Liver (tissue), 9 donors: ENCODE results near the gene SPATS2. TPM values are rescaled to one million over a fixed set of nuclear protein-coding genes. Genes with fewer than 3 reads are reported as not detected.

ENCODE experiments used
- DNase-seq: peaks from one replicate; pipeline ENCODE4 v3.0.0-alpha.2; 2017; ENCODE audit warnings: low spot score
- H3K27ac ChIP-seq, 2 donors: one replicate each; pipeline ENCODE4 v1.7.0; 2013; ENCODE audit warnings: inconsistent platforms in 2 of 2, low read length in 2 of 2, control low read depth in 1 of 2, low read depth in 1 of 2, mild to moderate bottlenecking in 1 of 2
- H3K27me3 ChIP-seq, 4 donors: one replicate each; pipeline versions ENCODE4 v1.6.1 to v1.7.0; 2013; ENCODE audit warnings: low read length in 3 of 4, inconsistent platforms in 1 of 4, mild to moderate bottlenecking in 1 of 4, moderate library complexity in 1 of 4; ENCODE audit not compliant: control insufficient read depth in 4 of 4, insufficient read depth in 4 of 4
- H3K36me3 ChIP-seq, 4 donors: one replicate each; pipeline versions ENCODE4 v1.6.1 to v1.7.0; 2013; ENCODE audit warnings: low read length in 3 of 4, mild to moderate bottlenecking in 3 of 4, low read depth in 1 of 4, moderate library complexity in 1 of 4; ENCODE audit not compliant: control insufficient read depth in 4 of 4, insufficient read depth in 3 of 4
- H3K4me1 ChIP-seq, 4 donors: one replicate each; pipeline versions ENCODE4 v1.6.1 to v1.7.0; 2013; ENCODE audit warnings: low read length in 3 of 4, mild to moderate bottlenecking in 3 of 4, moderate library complexity in 1 of 4; ENCODE audit not compliant: control insufficient read depth in 4 of 4, insufficient read depth in 4 of 4
- H3K4me3 ChIP-seq, 3 donors: one replicate each; pipeline versions ENCODE4 v1.6.1 to v1.7.0; 2013; ENCODE audit warnings: low read length in 3 of 3, control low read depth in 1 of 3, low read depth in 1 of 3, mild to moderate bottlenecking in 1 of 3
- H3K9ac ChIP-seq, 2 donors: one replicate each; pipeline ENCODE4 v1.7.0; 2013; ENCODE audit warnings: low read length in 2 of 2, mild to moderate bottlenecking in 2 of 2, moderate library complexity in 2 of 2, control low read depth in 1 of 2, low read depth in 1 of 2
- H3K9me3 ChIP-seq, 4 donors: one replicate each; pipeline versions ENCODE4 v1.6.1 to v1.7.0; 2013; ENCODE audit warnings: low read length in 3 of 4; ENCODE audit not compliant: control insufficient read depth in 4 of 4
- EGR1 ChIP-seq, 2 donors: IDR thresholded peaks; 2 replicates each; pipeline ENCODE4 v1.6.1; 2016 to 2018; ENCODE audit warnings: antibody characterized with exemption in 2 of 2, low read depth in 2 of 2
- FOXA1 ChIP-seq: IDR thresholded peaks from 2 replicates; pipeline ENCODE4 v1.6.1; 2016; ENCODE audit warnings: antibody characterized with exemption
- FOXA2 ChIP-seq: IDR thresholded peaks from 2 replicates; pipeline ENCODE4 v1.6.1; 2016; ENCODE audit warnings: antibody characterized with exemption
- GABPA ChIP-seq, 2 donors: IDR thresholded peaks in 1 of 2; conservative IDR thresholded peaks in 1 of 2; 2 replicates each; pipeline ENCODE4 v1.6.1; 2016; ENCODE audit warnings: antibody characterized with exemption in 2 of 2, mild to moderate bottlenecking in 1 of 2, moderate library complexity in 1 of 2
- HNF4A ChIP-seq, 2 donors: conservative IDR thresholded peaks; 2 replicates each; pipeline ENCODE4 v1.6.1; 2016; ENCODE audit warnings: antibody characterized with exemption in 2 of 2, mild to moderate bottlenecking in 2 of 2
- HNF4G ChIP-seq: IDR thresholded peaks from 2 replicates; pipeline ENCODE4 v1.6.1; 2016; ENCODE audit warnings: antibody characterized with exemption
- JUND ChIP-seq, 2 donors: IDR thresholded peaks; 2 replicates each; pipeline ENCODE4 v1.6.1; 2016; ENCODE audit warnings: antibody characterized with exemption in 2 of 2
- NR2F2 ChIP-seq: IDR thresholded peaks from 2 replicates; pipeline ENCODE4 v1.6.1; 2016; ENCODE audit warnings: antibody characterized with exemption
- RAD21 ChIP-seq, 2 donors: IDR thresholded peaks; 2 replicates each; pipeline ENCODE4 v1.6.1; 2016; ENCODE audit warnings: antibody characterized with exemption in 2 of 2, mild to moderate bottlenecking in 2 of 2
- RXRA ChIP-seq, 2 donors: IDR thresholded peaks; 2 replicates each; pipeline ENCODE4 v1.6.1; 2017 to 2018; ENCODE audit warnings: antibody characterized with exemption in 2 of 2, mild to moderate bottlenecking in 1 of 2
- TAF1 ChIP-seq: conservative IDR thresholded peaks from 2 replicates; pipeline ENCODE4 v1.6.1; 2016; ENCODE audit warnings: antibody characterized with exemption, mild to moderate bottlenecking
- YY1 ChIP-seq: IDR thresholded peaks from 2 replicates; pipeline ENCODE4 v1.6.1; 2016; ENCODE audit warnings: antibody characterized with exemption, mild to moderate bottlenecking
- WGBS: extraction: QIAGEN DNeasy Blood & Tissue Kit; methylation state at CpG from one replicate; pipeline ENCODE4 v1.1.7; 2013; 5-methylcytosine and 5-hydroxymethylcytosine counted together
- polyA plus RNA-seq, 2 donors: library from polyadenylated mRNA; stranded (reverse) in 1 of 2; unstranded in 1 of 2; fragments of 200-250 nt in 1 of 2; fragments of >200 nt in 1 of 2; fragmentation: Nextera tagmentation in 1 of 2; extraction: Ambion mirVana in 1 of 2; gene quantifications; one replicate each; pipeline versions ENCODE4 v1.2.1 to v1.2.3, GENCODE V29; 2013 to 2015
- total RNA-seq, 2 donors: library from RNA; depleted of rRNA; stranded (reverse); fragments of >200 nt; gene quantifications; one replicate each; pipeline ENCODE4 v1.2.3, GENCODE V29; 2014
- TF ChIP-seq, protein P1 (sequence below): IDR thresholded peaks from 2 replicates; pipeline ENCODE4 v1.6.1; 2016; ENCODE audit warnings: antibody characterized with exemption
- TF ChIP-seq, protein P2 (sequence below): fragments of 150-350 bp; IDR thresholded peaks from 2 replicates; pipeline ENCODE4 v1.5.1; 2017; ENCODE audit warnings: improper control_type of control experiment, low read depth, low read length; ENCODE audit not compliant: missing input control
- TF ChIP-seq, protein P3 (sequence below): IDR thresholded peaks from 2 replicates; pipeline ENCODE4 v1.6.1; 2016; ENCODE audit warnings: antibody characterized with exemption
- TF ChIP-seq, protein P4 (sequence below): IDR thresholded peaks from 2 replicates; pipeline ENCODE4 v1.6.1; 2016; ENCODE audit warnings: antibody characterized with exemption, mild to moderate bottlenecking
- TF ChIP-seq, protein P5 (sequence below): IDR thresholded peaks from 2 replicates; pipeline ENCODE4 v1.6.1; 2016; ENCODE audit warnings: antibody characterized with exemption
- donor health status: healthy.
- donor health status: healthy.
- donor health status: healthy.
- donor health status: healthy.
- donor health status: healthy.

Gene SPATS2
- total and polyA plus RNA-seq, 4 donors: 2.4 to 5.2 (median 4.5) TPM

DNA sequence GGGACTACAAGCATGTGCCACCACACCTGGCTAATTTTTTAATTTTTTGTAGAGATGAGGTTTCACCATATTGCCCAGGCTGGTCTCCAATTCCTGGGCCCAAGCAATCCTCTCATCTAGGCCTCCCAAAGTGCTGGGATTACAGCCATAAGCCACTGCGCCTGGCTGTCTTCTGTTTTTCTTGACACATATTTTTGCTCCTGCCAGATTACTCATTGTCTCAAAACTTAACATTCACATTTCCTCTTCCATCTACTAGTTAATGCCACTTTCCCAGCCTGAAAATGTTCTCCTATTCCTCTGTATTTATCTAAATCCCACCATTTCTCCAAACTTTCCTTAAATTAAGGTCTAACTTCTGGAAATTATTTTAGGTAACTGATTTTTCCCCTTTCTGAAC, 135.3 kb downstream of the SPATS2 start:
- 97% methylated on average over 1 of the region's 1 CpG for WGBS
- H3K9me3 ChIP-seq: no peaks in the 10 kb centered on the region
- H3K4me3 ChIP-seq: no peak overlapping the region
- H3K36me3 ChIP-seq: peaks cover 0 to 4% (median 0%) of the 10 kb centered on the region in 4 donors
- DNase-seq: no peak
- TF ChIP-seq, protein P1, sequence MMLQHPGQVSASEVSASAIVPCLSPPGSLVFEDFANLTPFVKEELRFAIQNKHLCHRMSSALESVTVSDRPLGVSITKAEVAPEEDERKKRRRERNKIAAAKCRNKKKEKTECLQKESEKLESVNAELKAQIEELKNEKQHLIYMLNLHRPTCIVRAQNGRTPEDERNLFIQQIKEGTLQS: no peak
- TF ChIP-seq JUND (IDR thresholded peaks at IDR 0.05) (no peak), NR2F2 (no peak), FOXA2 (no peak), HNF4G (no peak), GABPA (IDR thresholded peaks at IDR 0.05 in 1 of 2, conservative IDR thresholded peaks at IDR 0.05 in 1 of 2) (no peak), RAD21 (IDR thresholded peaks at IDR 0.05) (no peak)
- TF ChIP-seq, protein P2, sequence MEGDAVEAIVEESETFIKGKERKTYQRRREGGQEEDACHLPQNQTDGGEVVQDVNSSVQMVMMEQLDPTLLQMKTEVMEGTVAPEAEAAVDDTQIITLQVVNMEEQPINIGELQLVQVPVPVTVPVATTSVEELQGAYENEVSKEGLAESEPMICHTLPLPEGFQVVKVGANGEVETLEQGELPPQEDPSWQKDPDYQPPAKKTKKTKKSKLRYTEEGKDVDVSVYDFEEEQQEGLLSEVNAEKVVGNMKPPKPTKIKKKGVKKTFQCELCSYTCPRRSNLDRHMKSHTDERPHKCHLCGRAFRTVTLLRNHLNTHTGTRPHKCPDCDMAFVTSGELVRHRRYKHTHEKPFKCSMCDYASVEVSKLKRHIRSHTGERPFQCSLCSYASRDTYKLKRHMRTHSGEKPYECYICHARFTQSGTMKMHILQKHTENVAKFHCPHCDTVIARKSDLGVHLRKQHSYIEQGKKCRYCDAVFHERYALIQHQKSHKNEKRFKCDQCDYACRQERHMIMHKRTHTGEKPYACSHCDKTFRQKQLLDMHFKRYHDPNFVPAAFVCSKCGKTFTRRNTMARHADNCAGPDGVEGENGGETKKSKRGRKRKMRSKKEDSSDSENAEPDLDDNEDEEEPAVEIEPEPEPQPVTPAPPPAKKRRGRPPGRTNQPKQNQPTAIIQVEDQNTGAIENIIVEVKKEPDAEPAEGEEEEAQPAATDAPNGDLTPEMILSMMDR: no peak
- no peaks in the 10 kb centered on the region for H3K27me3 ChIP-seq
- no peak overlapping the region for H3K9ac ChIP-seq
- H3K27ac ChIP-seq: no peak overlapping the region
- H3K4me1 ChIP-seq: no peaks in the 10 kb centered on the region

DNA sequence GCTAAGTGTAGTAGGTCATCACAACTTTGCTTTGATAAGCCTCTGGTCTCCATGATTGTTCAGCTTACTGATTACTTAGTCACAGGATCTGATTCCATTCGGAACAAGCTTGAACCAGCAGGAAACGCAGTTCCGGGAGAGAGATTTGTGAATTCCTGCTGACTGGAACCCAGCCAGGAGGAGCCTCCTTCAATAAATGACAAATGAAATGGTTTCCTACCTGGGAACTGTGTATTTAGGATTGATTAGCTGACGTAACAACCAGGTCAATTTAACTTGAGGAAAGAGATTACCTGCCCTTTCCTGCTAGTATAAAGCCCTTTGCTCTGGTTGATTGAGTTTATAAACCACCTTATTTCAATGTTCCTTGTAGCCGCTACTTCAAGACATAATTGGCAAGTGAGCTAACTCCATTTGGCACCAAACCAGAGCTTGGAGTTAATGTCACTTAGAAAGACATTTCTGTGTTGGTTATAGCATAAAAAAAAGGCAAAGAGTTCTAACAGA, 136.5 kb downstream of the SPATS2 start:
- Histone ChIP-seq H3K4me3 (no peak overlapping the region), H3K9ac (no peak overlapping the region), H3K9me3 (no peaks in the 10 kb centered on the region), H3K27ac (no peak overlapping the region), H3K4me1 (no peaks in the 10 kb centered on the region), H3K36me3 (peaks cover 0 to 4% (median 0%) of the 10 kb centered on the region in 4 donors), H3K27me3 (no peaks in the 10 kb centered on the region)
- TF ChIP-seq RAD21 (IDR thresholded peaks at IDR 0.05): no peak
- 73% methylated on average over 5 of the region's 5 CpGs for WGBS
- DNase-seq: no peak

DNA sequence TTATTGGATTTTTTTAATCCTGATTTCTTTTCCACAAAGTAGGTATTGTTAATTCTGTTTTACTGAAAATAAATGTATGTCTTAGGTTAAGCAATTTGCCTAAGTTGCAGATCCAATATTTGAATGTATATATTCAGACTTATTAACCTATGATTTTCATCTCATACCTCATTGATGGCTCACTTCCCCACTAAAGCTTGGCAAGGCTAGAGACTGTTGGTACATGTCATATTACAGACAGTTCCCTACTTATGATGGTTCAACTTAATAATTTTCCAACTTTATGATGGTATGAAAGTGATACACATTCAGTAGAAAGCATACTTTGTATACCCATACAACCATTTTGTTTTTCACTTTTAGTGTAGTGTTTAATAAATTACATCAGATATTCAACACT, 138.4 kb downstream of the SPATS2 start:
- DNase-seq: no peak
- Histone ChIP-seq H3K36me3 (no peaks in the 10 kb centered on the region), H3K9ac (no peak overlapping the region)

More for the DNA sequence above, 138.4 kb downstream of the SPATS2 start:
- H3K27ac ChIP-seq: no peak overlapping the region
- no peaks in the 10 kb centered on the region for H3K4me1 ChIP-seq
- H3K27me3 ChIP-seq: no peaks in the 10 kb centered on the region
- H3K9me3 ChIP-seq: no peaks in the 10 kb centered on the region
- H3K4me3 ChIP-seq: no peak overlapping the region
- TF ChIP-seq EGR1 (IDR thresholded peaks at IDR 0.05; ENCODE audit: low read depth in 2 of 2) (no peak), GABPA (IDR thresholded peaks at IDR 0.05 in 1 of 2, conservative IDR thresholded peaks at IDR 0.05 in 1 of 2) (no peak), YY1 (no peak), RXRA (IDR thresholded peaks at IDR 0.05) (no peak), HNF4A (conservative IDR thresholded peaks at IDR 0.05) (no peak), HNF4G (no peak), TAF1 (no peak), FOXA2 (no peak), FOXA1 (no peak), NR2F2 (no peak), JUND (IDR thresholded peaks at IDR 0.05) (no peak), RAD21 (IDR thresholded peaks at IDR 0.05) (no peak)
- TF ChIP-seq, protein P3, sequence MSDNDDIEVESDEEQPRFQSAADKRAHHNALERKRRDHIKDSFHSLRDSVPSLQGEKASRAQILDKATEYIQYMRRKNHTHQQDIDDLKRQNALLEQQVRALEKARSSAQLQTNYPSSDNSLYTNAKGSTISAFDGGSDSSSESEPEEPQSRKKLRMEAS: no peak
- TF ChIP-seq, protein P2: no peak
- TF ChIP-seq, protein P1: no peak
- TF ChIP-seq, protein P4, sequence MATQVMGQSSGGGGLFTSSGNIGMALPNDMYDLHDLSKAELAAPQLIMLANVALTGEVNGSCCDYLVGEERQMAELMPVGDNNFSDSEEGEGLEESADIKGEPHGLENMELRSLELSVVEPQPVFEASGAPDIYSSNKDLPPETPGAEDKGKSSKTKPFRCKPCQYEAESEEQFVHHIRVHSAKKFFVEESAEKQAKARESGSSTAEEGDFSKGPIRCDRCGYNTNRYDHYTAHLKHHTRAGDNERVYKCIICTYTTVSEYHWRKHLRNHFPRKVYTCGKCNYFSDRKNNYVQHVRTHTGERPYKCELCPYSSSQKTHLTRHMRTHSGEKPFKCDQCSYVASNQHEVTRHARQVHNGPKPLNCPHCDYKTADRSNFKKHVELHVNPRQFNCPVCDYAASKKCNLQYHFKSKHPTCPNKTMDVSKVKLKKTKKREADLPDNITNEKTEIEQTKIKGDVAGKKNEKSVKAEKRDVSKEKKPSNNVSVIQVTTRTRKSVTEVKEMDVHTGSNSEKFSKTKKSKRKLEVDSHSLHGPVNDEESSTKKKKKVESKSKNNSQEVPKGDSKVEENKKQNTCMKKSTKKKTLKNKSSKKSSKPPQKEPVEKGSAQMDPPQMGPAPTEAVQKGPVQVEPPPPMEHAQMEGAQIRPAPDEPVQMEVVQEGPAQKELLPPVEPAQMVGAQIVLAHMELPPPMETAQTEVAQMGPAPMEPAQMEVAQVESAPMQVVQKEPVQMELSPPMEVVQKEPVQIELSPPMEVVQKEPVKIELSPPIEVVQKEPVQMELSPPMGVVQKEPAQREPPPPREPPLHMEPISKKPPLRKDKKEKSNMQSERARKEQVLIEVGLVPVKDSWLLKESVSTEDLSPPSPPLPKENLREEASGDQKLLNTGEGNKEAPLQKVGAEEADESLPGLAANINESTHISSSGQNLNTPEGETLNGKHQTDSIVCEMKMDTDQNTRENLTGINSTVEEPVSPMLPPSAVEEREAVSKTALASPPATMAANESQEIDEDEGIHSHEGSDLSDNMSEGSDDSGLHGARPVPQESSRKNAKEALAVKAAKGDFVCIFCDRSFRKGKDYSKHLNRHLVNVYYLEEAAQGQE: no peak
- TF ChIP-seq, protein P5, sequence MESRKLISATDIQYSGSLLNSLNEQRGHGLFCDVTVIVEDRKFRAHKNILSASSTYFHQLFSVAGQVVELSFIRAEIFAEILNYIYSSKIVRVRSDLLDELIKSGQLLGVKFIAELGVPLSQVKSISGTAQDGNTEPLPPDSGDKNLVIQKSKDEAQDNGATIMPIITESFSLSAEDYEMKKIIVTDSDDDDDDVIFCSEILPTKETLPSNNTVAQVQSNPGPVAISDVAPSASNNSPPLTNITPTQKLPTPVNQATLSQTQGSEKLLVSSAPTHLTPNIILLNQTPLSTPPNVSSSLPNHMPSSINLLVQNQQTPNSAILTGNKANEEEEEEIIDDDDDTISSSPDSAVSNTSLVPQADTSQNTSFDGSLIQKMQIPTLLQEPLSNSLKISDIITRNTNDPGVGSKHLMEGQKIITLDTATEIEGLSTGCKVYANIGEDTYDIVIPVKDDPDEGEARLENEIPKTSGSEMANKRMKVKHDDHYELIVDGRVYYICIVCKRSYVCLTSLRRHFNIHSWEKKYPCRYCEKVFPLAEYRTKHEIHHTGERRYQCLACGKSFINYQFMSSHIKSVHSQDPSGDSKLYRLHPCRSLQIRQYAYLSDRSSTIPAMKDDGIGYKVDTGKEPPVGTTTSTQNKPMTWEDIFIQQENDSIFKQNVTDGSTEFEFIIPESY: no peak
